HepG2 (cell line): ENCODE data around the gene FAM43A. TPM values are rescaled to one million over a fixed set of nuclear protein-coding genes. Genes with fewer than 3 reads are reported as not detected.

Experiments used
- GABPA ChIP-seq, 2 experiments: IDR thresholded peaks; 2 replicates each; pipeline ENCODE4 v1.6.1; 2011 to 2016; ENCODE audit warnings: low read depth in 2 of 2, low read length in 1 of 2, missing biosample characterization in 1 of 2, missing genetic modification characterization in 1 of 2
- MIER2 ChIP-seq: IDR thresholded peaks from 2 replicates; pipeline ENCODE4 v1.6.1; 2016; ENCODE audit warnings: missing biosample characterization, missing genetic modification reagents
- POLR2AphosphoS5 ChIP-seq: IDR thresholded peaks from 2 replicates; pipeline ENCODE4 v1.6.1; 2012; ENCODE audit warnings: low read depth, low read length
- PPARG ChIP-seq: conservative IDR thresholded peaks from 2 replicates; pipeline ENCODE4 v1.6.1; 2016; ENCODE audit warnings: missing biosample characterization, missing genetic modification reagents
- SIN3A ChIP-seq: IDR thresholded peaks from 2 replicates; pipeline ENCODE4 v1.6.1; 2011; ENCODE audit warnings: low read depth, mild to moderate bottlenecking, control low read depth, low read length, borderline replicate concordance
- SOX6 ChIP-seq, 2 experiments: fragments of 450-650 bp in 1 of 2; sonication (generic) in 1 of 2; formaldehyde crosslinking in 1 of 2; IDR thresholded peaks; 2 replicates each; pipeline versions ENCODE4 v1.4.0 to v1.6.1; 2017 to 2020; ENCODE audit warnings: antibody characterized with exemption in 1 of 2, mild to moderate bottlenecking in 1 of 2, missing genetic modification reagents in 1 of 2
- STAT5B ChIP-seq: sonication (generic); formaldehyde crosslinking; IDR thresholded peaks from 2 replicates; pipeline ENCODE4 v1.4.0; 2020; ENCODE audit warnings: missing genetic modification reagents
- TBL1XR1 ChIP-seq: fragments of 150-350 bp; IDR thresholded peaks from 2 replicates; pipeline ENCODE4 v1.6.1; 2014; ENCODE audit warnings: borderline replicate concordance, low read length; ENCODE audit not compliant: partially characterized antibody
- TOE1 ChIP-seq: sonication (generic); formaldehyde crosslinking; IDR thresholded peaks from 2 replicates; pipeline ENCODE4 v1.4.0; 2020; ENCODE audit warnings: mild to moderate bottlenecking, missing genetic modification reagents
- ZC3H4 ChIP-seq: sonication (generic); formaldehyde crosslinking; IDR thresholded peaks from 2 replicates; pipeline ENCODE4 v1.4.0; 2020; ENCODE audit warnings: missing genetic modification reagents, borderline replicate concordance
- ZFP1 ChIP-seq: IDR thresholded peaks from 2 replicates; pipeline ENCODE4 v1.6.1; 2016
- ZNF205 ChIP-seq: IDR thresholded peaks from 2 replicates; pipeline ENCODE4 v1.6.1; 2018; ENCODE audit warnings: missing biosample characterization, missing genetic modification reagents
- ZNF24 ChIP-seq: fragments of 450-650 bp; IDR thresholded peaks from 2 replicates; pipeline ENCODE4 v1.6.1; 2017; ENCODE audit warnings: antibody characterized with exemption, mild to moderate bottlenecking
- ZNF496 ChIP-seq: sonication (generic); formaldehyde crosslinking; IDR thresholded peaks from 2 replicates; pipeline ENCODE4 v1.8.1; 2023; ENCODE audit warnings: mild to moderate bottlenecking, moderate library complexity, missing genetic modification reagents; ENCODE audit not compliant: insufficient replicate concordance
- ZNF616 ChIP-seq: sonication (generic); formaldehyde crosslinking; IDR thresholded peaks from 2 replicates; pipeline ENCODE4 v1.5.0; 2020; ENCODE audit warnings: low read depth, mild to moderate bottlenecking, missing genetic modification reagents
- ZNF782 ChIP-seq: sonication (generic); formaldehyde crosslinking; IDR thresholded peaks from 2 replicates; pipeline ENCODE4 v1.4.0; 2020; ENCODE audit warnings: missing genetic modification reagents, mild to moderate bottlenecking, borderline replicate concordance
- ZNF878 ChIP-seq: sonication (generic); formaldehyde crosslinking; IDR thresholded peaks from 2 replicates; pipeline ENCODE4 v1.8.1; 2023; ENCODE audit warnings: mild to moderate bottlenecking, missing genetic modification reagents, moderate library complexity
- ZNF879 ChIP-seq: sonication (generic); formaldehyde crosslinking; IDR thresholded peaks from 2 replicates; pipeline ENCODE4 v1.8.1; 2023; ENCODE audit warnings: missing genetic modification reagents
- ZSCAN20 ChIP-seq: sonication (generic); formaldehyde crosslinking; IDR thresholded peaks from 2 replicates; pipeline ENCODE4 v1.4.0; 2020; ENCODE audit warnings: missing genetic modification reagents, mild to moderate bottlenecking, borderline replicate concordance
- polyA plus RNA-seq, 8 experiments: library from polyadenylated mRNA; depleted of rRNA in 3 of 8; stranded (reverse) in 7 of 8; unstranded in 1 of 8; fragments of >200 nt; fragmentation: Illumina TruSeq in 4 of 8; extraction: Trizol in 4 of 8; gene quantifications; 2 replicates each; pipeline versions ENCODE4 v1.2.1 to v1.2.3, GENCODE V29; 2011 to 2016; ENCODE audit warnings: low read depth in 4 of 8, missing spikeins in 1 of 8, mixed read lengths in 1 of 8; ENCODE audit not compliant: insufficient read depth in 1 of 8
- total RNA-seq, 5 experiments: library from RNA; depleted of rRNA; stranded (reverse); fragments of >200 nt; fragmentation: Illumina TruSeq; extraction: Trizol; gene quantifications; 2 replicates each; pipeline ENCODE4 v1.2.3, GENCODE V29; 2016; ENCODE audit warnings: low read depth in 1 of 5
- TF ChIP-seq, protein P1 (sequence below): sonication (generic); formaldehyde crosslinking; IDR thresholded peaks from 2 replicates; pipeline ENCODE4 v1.8.0; 2022; ENCODE audit warnings: low read depth, missing genetic modification reagents
- TF ChIP-seq, protein P2 (sequence below): sonication (generic); formaldehyde crosslinking; IDR thresholded peaks from 2 replicates; pipeline ENCODE4 v1.4.0; 2020; ENCODE audit warnings: mild to moderate bottlenecking, missing genetic modification reagents

FAM43A gene
- total and polyA plus RNA-seq, 2 of the 13 experiments (the other 11 are each of a cell fraction or from before 2014, with no cell fraction given) = 0.91 to 1.8 TPM

DNA sequence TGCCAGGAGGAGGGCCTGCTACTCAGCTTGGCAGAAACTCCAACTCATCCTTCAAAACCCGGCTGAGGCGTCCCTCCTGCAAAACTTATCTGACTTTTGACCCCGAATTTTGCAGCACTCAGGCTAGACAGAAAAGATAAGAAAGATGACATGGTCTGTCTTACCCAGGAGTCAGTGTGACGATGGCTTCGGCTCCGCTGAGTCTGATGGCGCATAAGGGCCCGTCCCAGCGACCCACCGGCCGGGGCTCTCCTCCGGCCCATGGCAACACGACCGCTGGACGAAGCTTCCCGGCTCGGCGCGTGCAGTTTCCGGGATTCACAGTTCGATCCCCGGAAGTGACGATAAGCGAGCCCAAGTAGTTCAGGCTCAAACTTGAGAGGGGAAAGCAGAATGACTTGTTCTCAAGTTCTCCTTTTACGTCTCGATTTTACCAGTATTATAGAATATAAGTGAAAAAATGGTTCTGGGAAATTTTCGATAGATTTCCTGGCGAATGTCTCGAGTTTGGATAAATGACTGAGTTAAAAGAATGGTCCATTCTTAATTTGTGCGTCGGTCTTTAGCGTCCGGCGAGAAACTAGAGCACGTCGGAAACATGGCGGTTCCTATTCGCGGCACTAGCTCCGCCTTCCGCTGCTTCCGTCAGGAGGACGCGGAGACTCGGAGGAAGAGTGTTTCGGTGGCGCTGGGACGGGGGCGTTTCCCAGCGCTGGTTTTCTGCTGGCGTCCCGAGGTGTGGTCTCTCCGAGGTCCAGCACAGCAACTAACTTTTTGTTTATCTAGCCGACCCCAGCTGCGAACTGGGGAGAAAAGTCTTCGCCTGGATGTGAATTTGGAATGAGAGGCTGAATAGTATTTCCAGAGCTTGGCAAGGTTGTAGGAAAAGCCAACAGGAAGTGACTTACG is 13.5 kb upstream of the FAM43A start, which contains the start of gene LSG1 (continued):
- TF ChIP-seq STAT5B (CRISPR knock-in tag) (0 out of 2 replicates have a peak, but pooled peaks have one; percentile 14), MIER2 (CRISPR knock-in tag) (peak; percentile 77; the same call in 1 of the 2 replicates), GABPA (IDR thresholded peaks at IDR 0.05; ENCODE audit: low read depth, low read length) (peak; percentile 73), GABPA (CRISPR knock-in tag; IDR thresholded peaks at IDR 0.05; ENCODE audit: low read depth) (peak; percentile 95), TBL1XR1 (peak; percentile 42), SIN3A (peak; percentile 88), ZFP1 (peak; percentile 26; the same call in 1 of the 2 replicates), POLR2AphosphoS5 (peak; percentile 63), ZNF616 (no peak; the same call in 1 of the 2 replicates), ZNF878 (CRISPR knock-in tag) (peak; percentile 62; the same call in 1 of the 2 replicates), ZNF879 (CRISPR knock-in tag) (peak; percentile 55; the same call in 1 of the 2 replicates), PPARG (CRISPR knock-in tag) (peak; percentile 50), ZNF205 (CRISPR knock-in tag) (0 out of 2 replicates have a peak, but pooled peaks have one; percentile 52), ZNF782 (CRISPR knock-in tag) (peak; percentile 13; the same call in 1 of the 2 replicates), ZC3H4 (CRISPR knock-in tag) (no peak), ZNF496 (CRISPR knock-in tag) (no peak), ZSCAN20 (CRISPR knock-in tag) (no peak), ZNF24 (peak; percentile 48; the same call in 1 of the 2 replicates), SOX6 (IDR thresholded peaks at IDR 0.05) (no peak), SOX6 (CRISPR knock-in tag; IDR thresholded peaks at IDR 0.05) (peak; percentile 68), TOE1 (no peak)
- TF ChIP-seq, protein P1, sequence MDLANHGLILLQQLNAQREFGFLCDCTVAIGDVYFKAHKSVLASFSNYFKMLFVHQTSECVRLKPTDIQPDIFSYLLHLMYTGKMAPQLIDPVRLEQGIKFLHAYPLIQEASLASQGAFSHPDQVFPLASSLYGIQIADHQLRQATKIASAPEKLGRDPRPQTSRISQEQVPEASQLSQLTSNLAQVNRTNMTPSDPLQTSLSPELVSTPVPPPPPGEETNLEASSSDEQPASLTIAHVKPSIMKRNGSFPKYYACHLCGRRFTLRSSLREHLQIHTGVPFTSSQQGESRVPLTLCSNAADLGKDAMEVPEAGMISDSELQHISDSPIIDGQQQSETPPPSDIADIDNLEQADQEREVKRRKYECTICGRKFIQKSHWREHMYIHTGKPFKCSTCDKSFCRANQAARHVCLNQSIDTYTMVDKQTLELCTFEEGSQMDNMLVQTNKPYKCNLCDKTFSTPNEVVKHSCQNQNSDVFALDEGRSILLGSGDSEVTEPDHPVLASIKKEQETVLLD = peak; percentile 60; the same call in 1 of the 2 replicates
- TF ChIP-seq, protein P2, sequence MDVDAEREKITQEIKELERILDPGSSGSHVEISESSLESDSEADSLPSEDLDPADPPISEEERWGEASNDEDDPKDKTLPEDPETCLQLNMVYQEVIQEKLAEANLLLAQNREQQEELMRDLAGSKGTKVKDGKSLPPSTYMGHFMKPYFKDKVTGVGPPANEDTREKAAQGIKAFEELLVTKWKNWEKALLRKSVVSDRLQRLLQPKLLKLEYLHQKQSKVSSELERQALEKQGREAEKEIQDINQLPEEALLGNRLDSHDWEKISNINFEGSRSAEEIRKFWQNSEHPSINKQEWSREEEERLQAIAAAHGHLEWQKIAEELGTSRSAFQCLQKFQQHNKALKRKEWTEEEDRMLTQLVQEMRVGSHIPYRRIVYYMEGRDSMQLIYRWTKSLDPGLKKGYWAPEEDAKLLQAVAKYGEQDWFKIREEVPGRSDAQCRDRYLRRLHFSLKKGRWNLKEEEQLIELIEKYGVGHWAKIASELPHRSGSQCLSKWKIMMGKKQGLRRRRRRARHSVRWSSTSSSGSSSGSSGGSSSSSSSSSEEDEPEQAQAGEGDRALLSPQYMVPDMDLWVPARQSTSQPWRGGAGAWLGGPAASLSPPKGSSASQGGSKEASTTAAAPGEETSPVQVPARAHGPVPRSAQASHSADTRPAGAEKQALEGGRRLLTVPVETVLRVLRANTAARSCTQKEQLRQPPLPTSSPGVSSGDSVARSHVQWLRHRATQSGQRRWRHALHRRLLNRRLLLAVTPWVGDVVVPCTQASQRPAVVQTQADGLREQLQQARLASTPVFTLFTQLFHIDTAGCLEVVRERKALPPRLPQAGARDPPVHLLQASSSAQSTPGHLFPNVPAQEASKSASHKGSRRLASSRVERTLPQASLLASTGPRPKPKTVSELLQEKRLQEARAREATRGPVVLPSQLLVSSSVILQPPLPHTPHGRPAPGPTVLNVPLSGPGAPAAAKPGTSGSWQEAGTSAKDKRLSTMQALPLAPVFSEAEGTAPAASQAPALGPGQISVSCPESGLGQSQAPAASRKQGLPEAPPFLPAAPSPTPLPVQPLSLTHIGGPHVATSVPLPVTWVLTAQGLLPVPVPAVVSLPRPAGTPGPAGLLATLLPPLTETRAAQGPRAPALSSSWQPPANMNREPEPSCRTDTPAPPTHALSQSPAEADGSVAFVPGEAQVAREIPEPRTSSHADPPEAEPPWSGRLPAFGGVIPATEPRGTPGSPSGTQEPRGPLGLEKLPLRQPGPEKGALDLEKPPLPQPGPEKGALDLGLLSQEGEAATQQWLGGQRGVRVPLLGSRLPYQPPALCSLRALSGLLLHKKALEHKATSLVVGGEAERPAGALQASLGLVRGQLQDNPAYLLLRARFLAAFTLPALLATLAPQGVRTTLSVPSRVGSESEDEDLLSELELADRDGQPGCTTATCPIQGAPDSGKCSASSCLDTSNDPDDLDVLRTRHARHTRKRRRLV (CRISPR knock-in tag) = peak; percentile 84; the same call in 1 of the 2 replicates
